ENCODE data around the gene NAALADL2.

The NAALADL2 gene

DNA sequence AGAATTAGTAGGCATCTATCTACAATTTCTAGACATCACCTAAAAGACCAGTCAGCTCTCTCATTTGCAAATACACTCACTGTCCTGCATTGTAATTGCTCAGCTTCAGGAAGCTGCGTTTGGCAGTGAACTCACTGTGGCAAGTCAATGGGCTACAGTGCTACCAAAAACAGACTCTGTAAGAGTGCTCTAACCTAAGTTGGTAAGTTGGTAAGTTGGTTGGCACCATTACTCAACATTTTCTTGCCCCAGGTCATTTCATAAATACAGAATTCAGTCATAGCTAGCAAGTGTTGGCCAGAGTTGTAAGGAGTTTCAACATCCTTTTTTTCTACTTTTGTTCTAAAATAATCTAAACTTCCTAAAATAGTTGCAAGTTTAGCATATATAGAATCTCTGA lies 466.3 kb downstream of the NAALADL2 start:
- DNase-seq (ENCODE audit: low spot score): no peak
- TF ChIP-seq, protein P1, sequence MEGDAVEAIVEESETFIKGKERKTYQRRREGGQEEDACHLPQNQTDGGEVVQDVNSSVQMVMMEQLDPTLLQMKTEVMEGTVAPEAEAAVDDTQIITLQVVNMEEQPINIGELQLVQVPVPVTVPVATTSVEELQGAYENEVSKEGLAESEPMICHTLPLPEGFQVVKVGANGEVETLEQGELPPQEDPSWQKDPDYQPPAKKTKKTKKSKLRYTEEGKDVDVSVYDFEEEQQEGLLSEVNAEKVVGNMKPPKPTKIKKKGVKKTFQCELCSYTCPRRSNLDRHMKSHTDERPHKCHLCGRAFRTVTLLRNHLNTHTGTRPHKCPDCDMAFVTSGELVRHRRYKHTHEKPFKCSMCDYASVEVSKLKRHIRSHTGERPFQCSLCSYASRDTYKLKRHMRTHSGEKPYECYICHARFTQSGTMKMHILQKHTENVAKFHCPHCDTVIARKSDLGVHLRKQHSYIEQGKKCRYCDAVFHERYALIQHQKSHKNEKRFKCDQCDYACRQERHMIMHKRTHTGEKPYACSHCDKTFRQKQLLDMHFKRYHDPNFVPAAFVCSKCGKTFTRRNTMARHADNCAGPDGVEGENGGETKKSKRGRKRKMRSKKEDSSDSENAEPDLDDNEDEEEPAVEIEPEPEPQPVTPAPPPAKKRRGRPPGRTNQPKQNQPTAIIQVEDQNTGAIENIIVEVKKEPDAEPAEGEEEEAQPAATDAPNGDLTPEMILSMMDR (IDR thresholded peaks at IDR 0.05): no peak

DNA sequence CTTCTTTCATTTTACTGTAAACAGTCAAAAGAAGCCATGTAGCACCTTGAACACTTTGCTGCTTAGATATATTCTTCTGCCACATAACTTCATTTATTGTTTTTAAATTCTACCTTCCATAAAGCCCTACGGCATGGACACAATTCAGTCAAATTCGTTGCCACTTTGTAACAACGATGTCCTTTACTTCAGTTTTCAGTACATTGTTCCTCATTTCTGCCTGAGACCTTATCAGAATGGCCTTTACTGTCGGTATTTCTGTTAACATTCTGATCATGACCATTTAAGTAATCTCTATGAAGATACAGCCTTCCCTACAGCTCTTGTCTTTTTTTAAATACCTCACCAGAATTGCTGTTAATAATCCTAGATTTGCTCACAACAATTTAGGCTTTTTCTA lies 466.9 kb downstream of the NAALADL2 start:
- TF ChIP-seq, protein P1 (IDR thresholded peaks at IDR 0.05): no peak
- Histone ChIP-seq H3K4me3 (no peak overlapping the region), H3K27ac (no peak overlapping the region)
- DNase-seq (ENCODE audit: low spot score): no peak

More for the DNA sequence above, 466.3 kb downstream of the NAALADL2 start:
- Histone ChIP-seq H3K27ac (no peak overlapping the region), H3K4me3 (no peak overlapping the region)

DNA sequence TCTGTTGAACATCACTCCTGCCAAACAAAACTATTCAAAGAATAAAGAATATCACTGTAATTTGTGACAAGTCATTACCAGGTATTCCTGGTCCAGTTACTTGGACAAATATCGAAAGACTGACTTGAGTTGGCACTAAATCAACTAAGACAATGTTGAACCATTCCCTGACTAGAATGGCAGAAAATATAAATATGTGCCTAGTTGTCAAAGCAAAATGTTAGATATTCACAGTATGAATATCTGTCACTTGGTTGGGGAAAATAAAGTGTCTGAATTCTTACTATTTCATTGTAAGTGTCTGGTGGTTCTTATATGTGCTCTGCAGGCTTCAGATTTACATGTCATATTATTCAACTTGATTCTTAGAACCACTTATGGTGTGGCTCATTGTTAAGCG lies 470.2 kb downstream of the NAALADL2 start:
- TF ChIP-seq, protein P1 (IDR thresholded peaks at IDR 0.05): no peak
- no peak for DNase-seq (ENCODE audit: low spot score)
- Histone ChIP-seq H3K27ac (no peak overlapping the region), H3K4me3 (no peak overlapping the region)

DNA sequence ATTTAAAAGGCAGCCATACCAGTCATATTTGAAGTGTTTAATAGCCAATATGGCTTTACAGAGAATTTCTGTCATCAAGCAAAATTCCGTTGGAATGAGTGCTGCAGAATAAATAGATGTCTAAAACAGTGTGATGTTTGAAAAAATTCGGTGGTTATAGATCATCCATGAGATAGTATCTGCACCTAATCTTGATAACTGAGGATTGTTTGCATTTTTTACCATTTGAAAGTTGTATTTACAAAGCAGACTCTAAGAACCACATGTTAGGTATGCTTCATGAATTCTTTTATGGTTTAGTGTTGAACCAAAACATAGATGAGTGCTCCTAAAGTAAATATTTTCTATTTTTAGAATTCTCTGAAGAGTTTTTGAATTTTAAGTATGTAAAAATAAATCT lies 476.1 kb downstream of the NAALADL2 start:
- Histone ChIP-seq H3K4me3 (no peak overlapping the region), H3K27ac (no peak overlapping the region)
- TF ChIP-seq, protein P1 (IDR thresholded peaks at IDR 0.05): no peak
- no peak for DNase-seq (ENCODE audit: low spot score)

DNA sequence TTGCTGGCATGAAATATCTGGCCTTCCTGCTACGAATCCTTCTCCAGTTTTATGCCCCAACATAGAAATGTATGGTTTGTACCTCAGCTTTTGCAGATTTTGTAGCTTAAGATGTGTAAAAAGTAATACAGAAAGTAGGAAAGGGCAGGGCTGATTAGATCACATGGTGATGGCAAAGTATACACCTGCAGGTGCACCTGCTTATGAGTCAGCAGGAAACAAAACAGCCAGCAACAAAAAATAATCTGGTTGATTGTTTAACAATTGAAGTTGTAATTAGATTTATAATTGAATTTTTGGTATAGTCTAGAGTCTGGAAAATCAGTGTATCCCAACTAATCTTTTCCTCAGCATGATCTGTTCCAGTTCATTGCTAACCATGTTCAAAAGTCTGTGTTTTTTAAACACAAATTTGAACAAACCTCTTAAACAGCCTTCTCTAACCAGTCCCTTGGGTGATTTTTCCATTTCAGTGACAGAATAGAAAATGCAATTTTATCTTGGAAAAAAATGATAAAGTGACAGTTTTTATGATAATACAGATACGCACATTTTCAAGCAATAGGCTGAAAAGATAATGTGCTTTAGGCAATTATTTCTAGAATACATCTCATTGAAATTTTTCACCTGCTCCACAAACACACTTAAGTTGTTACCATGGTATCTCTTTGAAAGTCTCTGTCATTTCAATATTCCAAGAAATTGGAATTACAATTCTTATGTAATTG lies 477.4 kb downstream of the NAALADL2 start:
- TF ChIP-seq, protein P1 (IDR thresholded peaks at IDR 0.05): no peak
- Histone ChIP-seq H3K27ac (no peak overlapping the region), H3K4me3 (no peak overlapping the region)
- no peak for DNase-seq (ENCODE audit: low spot score)

DNA sequence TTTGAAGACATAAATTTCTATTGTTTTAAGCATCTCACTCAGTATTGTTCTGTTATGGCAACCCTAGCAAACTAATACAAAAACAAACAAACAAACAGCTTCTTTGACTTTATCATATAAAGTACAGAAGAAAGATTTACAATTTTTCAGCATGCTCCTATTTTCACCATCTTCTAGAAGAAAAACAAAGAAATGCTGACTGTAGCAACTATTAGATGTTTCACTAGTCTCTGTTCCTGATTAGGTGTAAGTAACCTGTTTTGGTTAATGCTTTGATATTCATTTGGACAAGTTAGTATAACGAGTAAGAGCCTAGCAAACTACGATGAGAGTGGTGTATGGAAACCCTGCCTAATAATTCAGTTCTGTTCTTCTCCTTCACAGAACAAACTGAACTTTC lies 478.5 kb downstream of the NAALADL2 start:
- no peak for DNase-seq (ENCODE audit: low spot score)
- H3K27ac ChIP-seq: no peak overlapping the region
- H3K4me3 ChIP-seq: no peak overlapping the region
- TF ChIP-seq, protein P1 (IDR thresholded peaks at IDR 0.05): no peak

DNA sequence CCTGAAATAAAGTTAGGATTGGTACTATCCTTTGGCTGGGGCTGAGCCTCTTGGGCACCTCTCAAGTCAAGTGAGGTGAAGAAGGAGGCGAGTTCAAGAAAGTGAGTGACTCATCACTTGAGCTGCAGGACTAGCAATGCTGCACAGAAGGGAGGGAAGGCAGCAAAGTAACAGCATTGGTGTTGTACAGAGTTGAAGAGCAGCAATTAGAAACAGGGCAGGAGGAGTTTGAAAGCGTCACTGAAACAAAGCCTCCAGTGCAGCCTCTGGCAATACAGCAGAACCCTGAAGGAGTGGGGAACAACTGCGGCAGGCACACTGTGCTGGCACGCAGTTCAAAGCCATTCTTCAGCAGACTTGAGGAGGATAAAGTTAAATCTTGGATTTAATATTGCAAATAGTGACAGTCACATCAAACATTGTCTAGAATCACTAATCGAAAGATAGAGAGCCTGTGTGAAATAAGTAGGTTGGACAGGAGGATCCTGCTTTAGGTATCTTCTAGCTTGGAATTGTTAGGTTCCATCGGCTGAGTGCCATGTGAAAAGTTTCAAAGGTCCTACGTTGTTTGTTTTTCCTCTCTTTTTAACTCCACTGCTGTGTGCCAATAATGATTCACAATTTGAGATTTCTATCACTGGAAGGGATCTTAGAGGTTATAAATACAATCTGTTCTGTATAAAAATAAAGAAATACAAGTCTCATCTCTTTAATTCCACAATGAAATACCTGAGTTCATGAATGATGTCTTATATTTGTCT lies 479.8 kb downstream of the NAALADL2 start:
- DNase-seq (ENCODE audit: low spot score): no peak
- TF ChIP-seq, protein P1 (IDR thresholded peaks at IDR 0.05): no peak
- no peak overlapping the region for H3K27ac ChIP-seq
- no peak overlapping the region for H3K4me3 ChIP-seq
